C4-2B (cell line): ENCODE results near the gene SMIM24.
"Not testable (repeated sequence)": the region's sequence is repeated elsewhere in the genome, so short reads cannot be mapped to it uniquely, and the experiment has no call there.

ENCODE experiments used
- ZFX ChIP-seq: fragments of 450-650 bp; IDR thresholded peaks from 2 replicates; pipeline ENCODE4 v1.6.1; 2017
- TF ChIP-seq, protein P1 (sequence below): fragments of 450-650 bp; conservative IDR thresholded peaks from 2 replicates; pipeline ENCODE4 v1.5.1; 2017; ENCODE audit warnings: mild to moderate bottlenecking

DNA sequence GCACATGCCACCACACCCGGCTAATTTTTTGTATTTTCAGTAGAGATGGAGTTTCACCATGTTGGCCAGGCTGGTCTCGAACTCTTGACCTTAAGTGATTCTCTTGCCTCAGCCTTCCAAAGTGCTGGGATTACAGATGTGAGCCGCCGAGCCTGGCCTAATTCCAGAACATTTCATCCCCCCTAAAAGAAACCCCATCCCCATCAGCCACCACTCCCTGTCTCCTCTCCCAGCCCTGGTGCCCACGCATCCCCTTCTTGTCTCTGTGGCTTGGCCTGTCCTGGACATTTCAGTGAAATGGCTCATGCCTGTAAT lies 50.0 kb downstream of the SMIM24 start:
- TF ChIP-seq, protein P1, sequence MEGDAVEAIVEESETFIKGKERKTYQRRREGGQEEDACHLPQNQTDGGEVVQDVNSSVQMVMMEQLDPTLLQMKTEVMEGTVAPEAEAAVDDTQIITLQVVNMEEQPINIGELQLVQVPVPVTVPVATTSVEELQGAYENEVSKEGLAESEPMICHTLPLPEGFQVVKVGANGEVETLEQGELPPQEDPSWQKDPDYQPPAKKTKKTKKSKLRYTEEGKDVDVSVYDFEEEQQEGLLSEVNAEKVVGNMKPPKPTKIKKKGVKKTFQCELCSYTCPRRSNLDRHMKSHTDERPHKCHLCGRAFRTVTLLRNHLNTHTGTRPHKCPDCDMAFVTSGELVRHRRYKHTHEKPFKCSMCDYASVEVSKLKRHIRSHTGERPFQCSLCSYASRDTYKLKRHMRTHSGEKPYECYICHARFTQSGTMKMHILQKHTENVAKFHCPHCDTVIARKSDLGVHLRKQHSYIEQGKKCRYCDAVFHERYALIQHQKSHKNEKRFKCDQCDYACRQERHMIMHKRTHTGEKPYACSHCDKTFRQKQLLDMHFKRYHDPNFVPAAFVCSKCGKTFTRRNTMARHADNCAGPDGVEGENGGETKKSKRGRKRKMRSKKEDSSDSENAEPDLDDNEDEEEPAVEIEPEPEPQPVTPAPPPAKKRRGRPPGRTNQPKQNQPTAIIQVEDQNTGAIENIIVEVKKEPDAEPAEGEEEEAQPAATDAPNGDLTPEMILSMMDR = not testable (repeated sequence)
- TF ChIP-seq ZFX = not testable (repeated sequence)
